ENCODE data around the gene WEE1.

- TF ChIP-seq JUND (IDR thresholded peaks at IDR 0.05; ENCODE audit: low read depth, low read length) (no peak), CREB1 (IDR thresholded peaks at IDR 0.05; ENCODE audit: low read depth) (no peak), CTCF (IDR thresholded peaks at IDR 0.05 in 2 of 3, conservative IDR thresholded peaks at IDR 0.05 in 1 of 3; ENCODE audit: control insufficient read depth in 2 of 3, extremely low read depth in 1 of 3, insufficient read depth in 1 of 3, low read depth in 3 of 3, low read length in 3 of 3) (no peak), POLR2AphosphoS5 (IDR thresholded peaks at IDR 0.05; ENCODE audit: low read length) (no peak), TCF3 (IDR thresholded peaks at IDR 0.05; ENCODE audit: borderline replicate concordance, insufficient read depth, low read depth, low read length) (no peak), EP300 (IDR thresholded peaks at IDR 0.05; ENCODE audit: borderline replicate concordance in 1 of 2, control insufficient read depth in 1 of 2, low read depth in 2 of 2, low read length in 2 of 2) (no peak)
Observed at GRCh38 chr11:9617940-9618339, 44.5 kb downstream of the WEE1 start.

Data from GM12878 (cell line).